Heart right ventricle (tissue), 16 donors: Measurements from ENCODE around the gene MS4A6A. TPM values are rescaled to one million over a fixed set of nuclear protein-coding genes. Genes with fewer than 3 reads are reported as not detected.

Experiments used
- ATAC-seq, 8 donors: fragments of 200-7000 bp; cut with Tn5 transposase; one replicate each; pipeline ENCODE4 v1.9.1; 2020; ENCODE audit warnings: mild to moderate bottlenecking in 8 of 8, moderate library complexity in 8 of 8, moderate number of reproducible peaks in 1 of 8
- DNase-seq, 2 donors: peaks; one replicate each; pipeline ENCODE4 v3.0.0-alpha.2; 2020
- H3K27ac ChIP-seq, 10 donors: fragments of 200-600 bp; sonication (generic) in 2 of 10; one replicate each; pipeline versions ENCODE4 v1.5.0 to v1.8.0; 2020 to 2022; ENCODE audit warnings: mild to moderate bottlenecking in 3 of 10
- H3K27me3 ChIP-seq, 7 donors: fragments of 200-600 bp; one replicate each; pipeline ENCODE4 v1.8.0; 2021 to 2022; ENCODE audit warnings: mild to moderate bottlenecking in 2 of 7
- H3K36me3 ChIP-seq, 9 donors: fragments of 200-600 bp; sonication (generic) in 1 of 9; one replicate each; pipeline versions ENCODE4 v1.5.0 to v1.8.0; 2020 to 2022; ENCODE audit warnings: mild to moderate bottlenecking in 2 of 9
- H3K4me1 ChIP-seq, 9 donors: fragments of 200-600 bp; sonication (generic) in 1 of 9; one replicate each; pipeline versions ENCODE4 v1.5.0 to v1.8.0; 2020 to 2022; ENCODE audit warnings: mild to moderate bottlenecking in 4 of 9
- H3K4me3 ChIP-seq, 10 donors: fragments of 200-600 bp; sonication (generic) in 2 of 10; one replicate each; pipeline versions ENCODE4 v1.5.0 to v1.8.0; 2020 to 2022; ENCODE audit warnings: mild to moderate bottlenecking in 7 of 10, moderate library complexity in 2 of 10
- H3K9me3 ChIP-seq, 11 donors: fragments of 200-600 bp in 10 of 11; sonication (generic) in 2 of 11; one replicate each; pipeline versions ENCODE4 v1.5.0 to v1.8.0; 2013 to 2022; ENCODE audit warnings: mild to moderate bottlenecking in 2 of 11, control low read depth in 1 of 11, moderate library complexity in 1 of 11
- CTCF ChIP-seq, 9 donors: fragments of 200-600 bp; sonication (generic) in 2 of 9; IDR thresholded peaks; one replicate each; pipeline versions ENCODE4 v1.5.0 to v1.8.0; 2021 to 2022; ENCODE audit warnings: antibody characterized with exemption in 9 of 9, mild to moderate bottlenecking in 5 of 9, moderate library complexity in 1 of 9
- WGBS, 2 donors: extraction: QIAGEN DNeasy Blood & Tissue Kit; methylation state at CpG; one replicate each; pipeline ENCODE4 v1.1.7; 2013; ENCODE audit warnings: inconsistent platforms in 1 of 2; 5-methylcytosine and 5-hydroxymethylcytosine counted together
- intact Hi-C, 10 donors: fragments of 100-400 bp; cut with DNase I; formaldehyde crosslinking; loops; one replicate each; pipeline versions ENCODE4 v1.11.1 to v1.14.2; 2022
- polyA plus RNA-seq, 2 donors: library from polyadenylated mRNA; stranded (reverse); fragments of 200-250 nt; gene quantifications; one replicate each; pipeline ENCODE4 v1.2.3, GENCODE V29; 2013
- total RNA-seq, 10 donors: library from RNA; stranded (reverse); fragmentation: NEBNext Ultra II Directional in 3 of 10; extraction: Animal tissue kit (Norgen Biotek cat#: 25700) in 3 of 10; gene quantifications; one replicate each; pipeline versions ENCODE4 v1.2.1 to v1.2.4, GENCODE V29; 2021 to 2023
- donor health status: Arrhythmogenic right ventricular cardiomyopathy.
- donor health status: ischemic (EF 13 %, LVEDD 7.1; RV severe dilation, severe dysfunction).
- donor health status: healthy with polysubstance abuse.
- donor health status: DM: no; HTN: yes; CAD: no.
- donor health status: DM: no; HTN: no; CAD: no.
- donor health status: ischemic (EF 25% LVEDD 6.9; RV normal size, moderate dysfunction).
- donor health status: ischemic (EF 25% LVEDD 5.7; RV mildly dilated, moderate dysfunction).
- donor health status: healthy.
- donor health status: DM: yes; HTN: yes; CAD: no.
- donor health status: Ischemic cardiomyopathy.
- donor health status: ischemic (EF 35%, LVEDD 5.7; RV mildly dilated, moderate dysfunction).
- donor health status: nonischemic (EF 11% LVEDD 7.7; RV severe dilation, severe dysfunction).
- donor health status: DM: yes; HTN: yes; CAD: no.
- donor health status: PGD.
- donor health status: ischemic (EF 29% LVEDD 5.4; RV normal size, mild dysfunction).
- donor health status: nonischemic (EF 23%, LVEDD 6.1; RV moderate dilation, normal function).

Gene MS4A6A
- total and polyA plus RNA-seq, 12 donors = 7.9 to 168 (median 22.3) TPM

GRCh38 chr11:60172011-60172410, 10.9 kb downstream of the MS4A6A start:
- Histone ChIP-seq H3K36me3 (peaks cover 0 to 66% (median 0%) of the 10 kb centered on the region in 9 donors), H3K4me3 (no peak overlapping the region), H3K4me1 (peaks cover 0 to 22% (median 0%) of the 10 kb centered on the region in 9 donors), H3K27me3 (no peaks in the 10 kb centered on the region), H3K9me3 (no peaks in the 10 kb centered on the region), H3K27ac (no peak overlapping the region)
- ATAC-seq (no peak), DNase-seq (no peak)
- TF ChIP-seq CTCF (IDR thresholded peaks at IDR 0.05) = no peak
- intact Hi-C loops = loop anchor here in 1 of 10 donors (10.0 kb wide), 1 partner anchor 73 kb away; the partner anchor contains the start of gene MS4A4E

- Histone ChIP-seq H3K9me3 (no peaks in the 10 kb centered on the region), H3K27ac (peak overlapping the region in 2 of 10 donors; percentile 21 to 42), H3K4me1 (peaks cover 0 to 17% (median 0%) of the 10 kb centered on the region in 9 donors), H3K36me3 (peaks cover 0 to 52% (median 0%) of the 10 kb centered on the region in 9 donors), H3K27me3 (no peaks in the 10 kb centered on the region), H3K4me3 (no peak overlapping the region)
- DNase-seq = no peak
- no peak for ATAC-seq
- TF ChIP-seq CTCF (IDR thresholded peaks at IDR 0.05) = no peak
- 82 to 88% methylated on average over 1 of the region's 1 CpG for WGBS, 2 donors
- intact Hi-C loops = loop anchor here in 1 of 10 donors (10.0 kb wide), 1 partner anchor 74 kb away; the partner anchor contains the start of gene MS4A4E
Measured at GRCh38 chr11:60170566-60170965, 12.3 kb downstream of the MS4A6A start.

- H3K4me3 ChIP-seq = no peak overlapping the region
- ATAC-seq = peak; percentile 43 to 91 (median 65)
- H3K27me3 ChIP-seq = no peaks in the 10 kb centered on the region
- H3K4me1 ChIP-seq = peaks cover 0 to 16% (median 0%) of the 10 kb centered on the region in 9 donors
- H3K36me3 ChIP-seq = peaks cover 0 to 40% (median 0%) of the 10 kb centered on the region in 9 donors
- intact Hi-C loops = no loop called here
- TF ChIP-seq CTCF (IDR thresholded peaks at IDR 0.05) = peak in 8 of 9 donors; percentile 16 to 62 (median 52)
- DNase-seq = peak in 1 of 2 donors; percentile 64
- H3K9me3 ChIP-seq = peaks cover 0 to 9% (median 0%) of the 10 kb centered on the region in 11 donors
- peak overlapping the region in 2 of 10 donors; percentile 31 to 42 for H3K27ac ChIP-seq
- WGBS, 2 donors = 65 to 76% methylated on average over 6 of the region's 6 CpGs
Measured at GRCh38 chr11:60169264-60169915, 13.5 kb downstream of the MS4A6A start.

GRCh38 chr11:60168306-60168705, 14.6 kb downstream of the MS4A6A start:
- no peak overlapping the region for H3K4me3 ChIP-seq
- no peak overlapping the region for H3K27ac ChIP-seq
- peaks cover 0 to 9% (median 0%) of the 10 kb centered on the region in 11 donors for H3K9me3 ChIP-seq
- DNase-seq (no peak), ATAC-seq (no peak)
- peaks cover 0 to 37% (median 0%) of the 10 kb centered on the region in 9 donors for H3K36me3 ChIP-seq
- intact Hi-C loops = no loop called here
- no peaks in the 10 kb centered on the region for H3K27me3 ChIP-seq
- TF ChIP-seq CTCF (IDR thresholded peaks at IDR 0.05) = no peak
- WGBS, 2 donors = 85 to 88% methylated on average over 6 of the region's 6 CpGs
- peaks cover 0 to 16% (median 0%) of the 10 kb centered on the region in 9 donors for H3K4me1 ChIP-seq
